ENCODE data around the gene OR14K1. TPM values are rescaled to one million over a fixed set of nuclear protein-coding genes. Genes with fewer than 3 reads are reported as not detected.

Gene OR14K1
- total RNA-seq, result not detected in 2 replicates

DNA sequence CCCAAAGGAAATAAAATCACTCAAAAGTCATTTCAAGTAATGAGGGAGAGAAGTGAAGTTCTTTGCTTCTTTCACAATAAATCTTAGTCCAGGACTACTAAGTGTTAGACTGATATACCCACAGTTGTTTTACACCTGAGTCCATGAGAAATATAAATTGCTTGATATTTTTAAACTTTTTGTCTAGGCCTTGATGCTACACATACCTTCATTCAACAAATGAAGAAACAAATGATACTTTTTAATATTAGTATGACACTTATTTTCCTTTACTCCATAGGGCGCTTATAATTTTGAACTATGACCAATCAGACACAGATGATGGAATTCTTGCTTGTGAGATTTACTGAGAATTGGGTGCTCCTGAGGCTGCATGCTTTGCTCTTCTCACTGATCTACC, at the start of gene OR14K1:
OR14K1 (plus strand) TSS at position 301 of the 400 bp plus-strand sequence; CDS start at position 301, 0 bp downstream.

DNA sequence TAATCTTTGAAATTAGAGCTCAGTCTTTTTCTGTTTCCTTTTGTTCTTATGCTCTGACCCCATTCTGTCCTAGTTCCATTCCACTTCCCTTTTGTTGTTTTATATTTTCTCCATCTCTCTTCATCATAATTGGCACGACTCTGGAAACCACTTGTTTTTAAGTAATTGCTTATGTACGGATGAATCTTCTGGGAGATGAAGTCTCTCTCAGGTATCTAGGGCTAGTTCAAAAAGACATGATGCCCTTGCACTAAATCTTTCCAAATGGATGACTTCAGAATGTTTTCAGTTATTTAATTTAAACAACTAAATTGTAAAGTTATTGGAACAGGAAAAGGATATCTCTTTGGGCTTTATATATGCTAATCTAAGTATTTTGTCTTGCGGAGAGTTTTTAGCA, 21.9 kb upstream of the OR14K1 start, which contains the start of gene OR6F1:
OR6F1 (minus strand) TSS at position 101 of the 400 bp plus-strand sequence. CDS start 3,891 bp downstream, outside the sequence.

GRCh38 chr1:247748041-247748440, 9.6 kb downstream of the OR14K1 start, which contains the start of gene OR14A2:
Gene OR14A2 (minus strand): TSS chr1:247748141.

GRCh38 chr1:247760456-247760855, 22.0 kb downstream of the OR14K1 start, which contains the start of gene OR1C1:
Gene OR1C1 (minus strand): TSS chr1:247760556. CDS start chr1:247758406, 2,150 bp downstream.

Other genes starting within 250 kb of the OR14K1 start
- gene OR2C3, start 202.2 kb upstream of the OR14K1 start, total RNA-seq, result not detected in 2 replicates
- not detected in 2 replicates for gene GCSAML, start 189.5 kb upstream of the OR14K1 start, total RNA-seq
- gene OR2G2, start 150.3 kb upstream of the OR14K1 start, total RNA-seq, result not detected in 2 replicates
- gene OR2G3, start 133.0 kb upstream of the OR14K1 start, total RNA-seq, result not detected in 2 replicates
- not detected in 2 replicates for gene OR13G1, start 58.9 kb upstream of the OR14K1 start, total RNA-seq
- not detected in 2 replicates for gene OR6F1, start 22.0 kb upstream of the OR14K1 start, total RNA-seq
- gene OR14A2, start 9.5 kb downstream of the OR14K1 start, total RNA-seq, result not detected in 2 replicates
- not detected in 2 replicates for gene OR1C1, start 21.9 kb downstream of the OR14K1 start, total RNA-seq
- not detected in 2 replicates for gene OR14A16, start 85.5 kb downstream of the OR14K1 start, total RNA-seq
- not detected in 2 replicates for gene OR11L1, start 103.3 kb downstream of the OR14K1 start, total RNA-seq
- 2.3 TPM in 2 replicates for gene TRIM58, start 118.6 kb downstream of the OR14K1 start, total RNA-seq
- gene OR2W3, start 157.0 kb downstream of the OR14K1 start, total RNA-seq, result 0.86 TPM in 1 of 2 replicates, not detected in the other
- gene OR2T8, start 181.6 kb downstream of the OR14K1 start, total RNA-seq, result not detected in 2 replicates
- gene OR2AJ1, start 186.3 kb downstream of the OR14K1 start, total RNA-seq, result not detected in 2 replicates
- gene OR2L8, start 210.2 kb downstream of the OR14K1 start, total RNA-seq, result not detected in 2 replicates
- not detected in 2 replicates for gene OR2AK2, start 226.6 kb downstream of the OR14K1 start, total RNA-seq

Data from hair follicular keratinocyte (primary cell).